IMR-90 (cell line): ENCODE data around the gene HOXC13. TPM values are rescaled to one million over a fixed set of nuclear protein-coding genes. Genes with fewer than 3 reads are reported as not detected.

ENCODE experiments used
- ATAC-seq: fragments of 200-7000 bp; cut with Tn5 transposase; 2 replicates; pipeline ENCODE4 v1.9.1; 2020; ENCODE audit warnings: low read depth, mild to moderate bottlenecking, moderate library complexity
- BruUV-seq: library from RNA; stranded (reverse); fragments of 400-500 nt; replicated peaks from 2 replicates; lab custom pipeline; 2021; lab: Mats Ljungman, UMichigan
- CTCF ChIA-PET: fragments of 300-600 bp; formaldehyde crosslinking; extraction: SDS; loops from one replicate; lab custom pipeline; 2021; ENCODE audit warnings: antibody characterized with exemption; lab: Yijun Ruan, JAX
- POLR2A ChIA-PET: fragments of 300-600 bp; sonication (Branson Sonifier 250); formaldehyde crosslinking; loops from one replicate; lab custom pipeline; 2022; ENCODE audit warnings: antibody characterized with exemption; ENCODE audit not compliant: unreplicated experiment; lab: Charles Lee
- DNase-seq: peaks from one replicate; pipeline ENCODE4 v3.0.0; 2013
- H2AFZ ChIP-seq: replicated peaks from 2 replicates; pipeline ENCODE3; 2013; ENCODE audit warnings: low read length, mild to moderate bottlenecking; ENCODE audit not compliant: poor library complexity
- H2AK5ac ChIP-seq: 2 replicates; pipeline ENCODE4 v1.6.1; 2013; ENCODE audit warnings: low read depth, low read length, inconsistent platforms
- H2AK9ac ChIP-seq: replicated peaks from 2 replicates; pipeline ENCODE3; 2013; ENCODE audit warnings: mild to moderate bottlenecking, low read depth, low read length, moderate library complexity; ENCODE audit not compliant: poor library complexity
- H2BK120ac ChIP-seq: 2 replicates; pipeline ENCODE4 v1.6.1; 2013; ENCODE audit warnings: low read depth, low read length, inconsistent platforms
- H2BK15ac ChIP-seq: 3 replicates; pipeline ENCODE4 v1.6.1; 2013; ENCODE audit warnings: low read depth, low read length, inconsistent platforms
- H2BK20ac ChIP-seq: 2 replicates; pipeline ENCODE4 v1.6.1; 2013; ENCODE audit warnings: low read depth, mild to moderate bottlenecking, inconsistent platforms, low read length, moderate library complexity
- H2BK5ac ChIP-seq: 2 replicates; pipeline ENCODE4 v1.6.1; 2013; ENCODE audit warnings: mild to moderate bottlenecking, low read depth, low read length, inconsistent platforms; ENCODE audit not compliant: poor library complexity, severe bottlenecking
- H3K14ac ChIP-seq: replicated peaks from 2 replicates; pipeline ENCODE4 v1.6.1; 2013; ENCODE audit warnings: low read depth, low read length, inconsistent platforms
- H3K18ac ChIP-seq: 2 replicates; pipeline ENCODE4 v1.6.1; 2013; ENCODE audit warnings: low read depth, low read length, control low read depth
- H3K23ac ChIP-seq: 2 replicates; pipeline ENCODE4 v1.6.1; 2013; ENCODE audit warnings: low read depth, low read length, inconsistent platforms
- H3K27ac ChIP-seq: 2 replicates; pipeline ENCODE4 v1.5.1; 2013; ENCODE audit warnings: mild to moderate bottlenecking, control low read depth, low read length; ENCODE audit not compliant: insufficient read depth
- H3K27me3 ChIP-seq: 2 replicates; pipeline ENCODE4 v1.6.1; 2013; ENCODE audit warnings: low read length; ENCODE audit not compliant: control insufficient read depth, insufficient read depth
- H3K36me3 ChIP-seq: 2 replicates; pipeline ENCODE4 v1.6.1; 2013; ENCODE audit warnings: low read length, mixed read lengths; ENCODE audit not compliant: control insufficient read depth, insufficient read depth
- H3K4ac ChIP-seq: 2 replicates; pipeline ENCODE4 v1.6.1; 2013; ENCODE audit warnings: low read depth, low read length, inconsistent platforms
- H3K4me1 ChIP-seq: 2 replicates; pipeline ENCODE4 v1.6.1; 2013; ENCODE audit warnings: low read length, mixed read lengths; ENCODE audit not compliant: control insufficient read depth, insufficient read depth
- H3K4me2 ChIP-seq: 2 replicates; pipeline ENCODE4 v1.6.1; 2013; ENCODE audit warnings: low read depth, mild to moderate bottlenecking, control low read depth, low read length, moderate library complexity
- H3K4me3 ChIP-seq: 2 replicates; pipeline ENCODE4 v1.5.1; 2013; ENCODE audit warnings: low read depth, mild to moderate bottlenecking, control low read depth, low read length, moderate library complexity; ENCODE audit not compliant: insufficient read depth
- H3K56ac ChIP-seq: 2 replicates; pipeline ENCODE4 v1.6.1; 2013; ENCODE audit warnings: low read length, inconsistent platforms; ENCODE audit not compliant: insufficient read depth; ENCODE audit errors: extremely low read depth
- H3K79me1 ChIP-seq, 2 experiments: 2 replicates each; pipeline ENCODE4 v1.6.1; 2013; ENCODE audit warnings: low read length in 2 of 2, inconsistent platforms in 1 of 2, low read depth in 1 of 2
- H3K9ac ChIP-seq: 2 replicates; pipeline ENCODE4 v1.6.1; 2013; ENCODE audit warnings: low read depth, low read length, control low read depth
- H3K9me1 ChIP-seq: 2 replicates; pipeline ENCODE4 v1.6.1; 2013; ENCODE audit warnings: low read length, inconsistent platforms; ENCODE audit not compliant: insufficient read depth
- H3K9me3 ChIP-seq: 2 replicates; pipeline ENCODE4 v1.6.1; 2013; ENCODE audit warnings: low read length; ENCODE audit not compliant: control insufficient read depth, insufficient read depth
- H4K20me1 ChIP-seq: 2 replicates; pipeline ENCODE4 v1.6.1; 2013; ENCODE audit warnings: low read length, inconsistent platforms; ENCODE audit not compliant: insufficient read depth
- H4K5ac ChIP-seq: 2 replicates; pipeline ENCODE4 v1.6.1; 2013; ENCODE audit warnings: mild to moderate bottlenecking, low read depth, low read length, control low read depth
- H4K8ac ChIP-seq, 2 experiments: 2 replicates each; pipeline ENCODE4 v1.6.1; 2013; ENCODE audit warnings: low read depth in 2 of 2, low read length in 2 of 2, control low read depth in 1 of 2, inconsistent platforms in 1 of 2
- H4K91ac ChIP-seq: 2 replicates; pipeline ENCODE4 v1.6.1; 2013; ENCODE audit warnings: low read depth, low read length, inconsistent platforms; ENCODE audit not compliant: insufficient read depth
- FOS ChIP-seq: fragments of 150-350 bp; IDR thresholded peaks from 2 replicates; pipeline ENCODE4 v1.6.1; 2016; ENCODE audit warnings: low read depth, low read length
- NFE2L2 ChIP-seq: fragments of 150-350 bp; IDR thresholded peaks from 2 replicates; pipeline ENCODE4 v1.6.1; 2016; ENCODE audit warnings: low read depth, mild to moderate bottlenecking, low read length
- RAD21 ChIP-seq: IDR thresholded peaks from 2 replicates; pipeline ENCODE4 v1.6.1; 2012; ENCODE audit warnings: low read length, improper control_type of control experiment
- WGBS, 2 experiments: methylation state at CpG; one replicate each; pipeline versions ENCODE4 v1.1.5 to v1.1.7; 2013; ENCODE audit warnings: missing lambda C conversion rate in 2 of 2; ENCODE audit not compliant: insufficient read length in 1 of 2; ENCODE audit errors: extremely low coverage in 2 of 2; 5-methylcytosine and 5-hydroxymethylcytosine counted together
- dilution Hi-C: fragments of 300-500 bp; cut with HindIII; formaldehyde crosslinking; loops from one replicate; pipeline ENCODE4 v1.14.3; 2018; ENCODE audit warnings: low sequenced_read_pairs; ENCODE audit not compliant: unreplicated experiment
- in situ Hi-C: fragments of 300-500 bp; cut with MboI; formaldehyde crosslinking; loops from 3 replicates; pipeline ENCODE4 v1.14.3; 2019; ENCODE audit warnings: low sequenced_read_pairs, inconsistent platforms, mixed read lengths
- intact Hi-C: fragments of 100-400 bp; cut with micrococcal nuclease; formaldehyde crosslinking; loops from 2 replicates; pipeline ENCODE4 v1.10.0; 2022
- polyA plus RNA-seq, 3 experiments: library from polyadenylated mRNA; depleted of rRNA; stranded (reverse); fragments of >200 nt; gene quantifications; 2 replicates each; pipeline ENCODE4 v1.2.3, GENCODE V29; 2012; ENCODE audit warnings: low replicate concordance in 1 of 3
- total RNA-seq: library from RNA; depleted of rRNA; stranded (reverse); fragments of >200 nt; gene quantifications from 2 replicates; pipeline ENCODE4 v1.2.3, GENCODE V29; 2012

Gene HOXC13
- total and polyA plus RNA-seq, 2 of the 4 experiments (the other 2 are of a cell fraction) = not detected

GRCh38 chr12:53993162-53994008 is 54.8 kb downstream of the HOXC13 start:
- H2AK9ac ChIP-seq = no peak overlapping the region
- no peak overlapping the region for H3K4ac ChIP-seq
- no peak overlapping the region for H3K56ac ChIP-seq
- H3K9ac ChIP-seq = no peak overlapping the region
- BruUV-seq = no TSS peak
- peaks cover 19% of the 10 kb centered on the region for H3K9me3 ChIP-seq
- no peak overlapping the region for H2BK120ac ChIP-seq
- peaks cover 98% of the 10 kb centered on the region for H3K27me3 ChIP-seq
- H3K9me1 ChIP-seq = no peaks in the 10 kb centered on the region
- H3K36me3 ChIP-seq = no peaks in the 10 kb centered on the region
- no peak overlapping the region for H2AK5ac ChIP-seq
- H3K23ac ChIP-seq = no peak overlapping the region
- ChIA-PET CTCF (no interaction called here), POLR2A (no interaction called here)
- H2BK20ac ChIP-seq = no peak overlapping the region
- ATAC-seq = no peak
- H3K79me1 ChIP-seq = no peaks in the 10 kb centered on the region
- H2BK15ac ChIP-seq = no peak overlapping the region
- peaks cover 3% of the 10 kb centered on the region; the same call in 1 of the 2 replicates for H3K4me1 ChIP-seq
- H3K18ac ChIP-seq = no peak overlapping the region
- H4K8ac ChIP-seq = no peak overlapping the region
- H4K91ac ChIP-seq = no peak overlapping the region
- TF ChIP-seq FOS = no peak
- TF ChIP-seq NFE2L2 = no peak
- no peak for TF ChIP-seq RAD21
- dilution Hi-C loops (no loop called here), intact Hi-C loops (no loop called here), in situ Hi-C loops (loop anchor here (10.0 kb wide), 2 partner anchors 229 to 381 kb away; no protein-coding TSS in a partner anchor)
- no peaks in the 10 kb centered on the region; the same call in 1 of the 2 replicates for H4K20me1 ChIP-seq
- H3K14ac ChIP-seq = no peak overlapping the region
- no peak overlapping the region for H2BK5ac ChIP-seq
- H3K4me2 ChIP-seq = no peak overlapping the region
- DNase-seq = no peak
- 0% methylated on average over 1 of the region's 18 CpGs; no CpG with 5 or more reads in 1 of the 2 experiments for WGBS, 2 experiments
- H3K4me3 ChIP-seq = no peak overlapping the region
- H4K5ac ChIP-seq = no peak overlapping the region
- no peak overlapping the region for H2AFZ ChIP-seq
- H3K27ac ChIP-seq = no peak overlapping the region
